HCT116 (cell line): Measurements from ENCODE around the gene BRWD1. TPM values are rescaled to one million over a fixed set of nuclear protein-coding genes. Genes with fewer than 3 reads are reported as not detected.

Experiments used
- ATAC-seq: fragments of 200-7000 bp; cut with Tn5 transposase; 2 replicates; pipeline ENCODE4 v1.9.1; 2020; ENCODE audit warnings: mild to moderate bottlenecking, moderate library complexity
- BruUV-seq: library from RNA; stranded (reverse); fragments of 400-500 nt; replicated peaks from 2 replicates; lab custom pipeline; 2021; lab: Mats Ljungman, UMichigan
- CTCF ChIA-PET: fragments of 300-600 bp; sonication (Branson Sonifier 250); formaldehyde crosslinking; loops from one replicate; lab custom pipeline; 2021; ENCODE audit warnings: antibody characterized with exemption; lab: Charles Lee
- POLR2A ChIA-PET: fragments of 300-600, 350-600 bp; sonication (Branson Sonifier 250); formaldehyde crosslinking; loops from one replicate; lab custom pipeline; 2021; ENCODE audit warnings: antibody characterized with exemption; lab: Charles Lee
- RAD21 ChIA-PET, 2 experiments: fragments of 300-600 bp; sonication (Branson Sonifier 250); formaldehyde crosslinking; loops; one replicate each; lab custom pipeline; 2023; ENCODE audit warnings: low total read pairs in 2 of 2; ENCODE audit not compliant: uncharacterized antibody in 2 of 2, unreplicated experiment in 2 of 2, low non-redundant PET in 1 of 2; lab: Charles Lee
- DNase-seq: peaks from one replicate; pipeline ENCODE4 v3.0.0-alpha.2; 2010; ENCODE audit warnings: low read depth, low spot score
- H2AFZ ChIP-seq: fragments of 200-600 bp; shearing (Covaris generic), sonication (generic); 2 replicates; pipeline ENCODE4 v1.6.1; 2017; ENCODE audit warnings: low read depth, mixed run types, mixed read lengths, antibody characterized with exemption, low read length; ENCODE audit not compliant: poor library complexity, severe bottlenecking
- H3K27ac ChIP-seq: 2 replicates; pipeline ENCODE4 v1.5.1; 2012; ENCODE audit warnings: low read depth, low read length
- H3K27me3 ChIP-seq: fragments of 200-600 bp; sonication (generic); 2 replicates; pipeline ENCODE4 v1.6.1; 2016; ENCODE audit warnings: mixed run types, low read length, mixed read lengths; ENCODE audit not compliant: insufficient read depth
- H3K36me3 ChIP-seq, 2 experiments: fragments of 200-500 bp in 1 of 2; fragments of 200-600 bp in 1 of 2; sonication (Bioruptor generic) in 1 of 2; sonication (generic) in 1 of 2; 2 replicates each; pipeline versions ENCODE4 v1.5.1 to v1.6.1; 2014 to 2016; ENCODE audit warnings: low read length in 2 of 2, inconsistent platforms in 1 of 2, mixed read lengths in 1 of 2, mixed run types in 1 of 2; ENCODE audit not compliant: insufficient read depth in 2 of 2, control insufficient read depth in 1 of 2
- H3K4me1 ChIP-seq, 2 experiments: fragments of 200-600 bp in 1 of 2; sonication (generic) in 1 of 2; 2 replicates each; pipeline versions ENCODE4 v1.5.1 to v1.6.1; 2012 to 2017; ENCODE audit warnings: low read length in 2 of 2, inconsistent platforms in 1 of 2, mild to moderate bottlenecking in 1 of 2, mixed read lengths in 1 of 2, mixed run types in 1 of 2, moderate library complexity in 1 of 2; ENCODE audit not compliant: insufficient read depth in 2 of 2, control insufficient read depth in 1 of 2
- H3K4me2 ChIP-seq: fragments of 200-600 bp; sonication (generic); 2 replicates; pipeline ENCODE4 v1.6.1; 2017; ENCODE audit warnings: mixed run types, low read length, mixed read lengths
- H3K4me3 ChIP-seq, 2 experiments: fragments of 200-600 bp in 1 of 2; sonication (generic) in 1 of 2; replicated peaks in 1 of 2; 2 replicates each; pipeline ENCODE4 v1.5.1; 2011 to 2016; ENCODE audit warnings: low read length in 2 of 2, control low read depth in 1 of 2, low read depth in 1 of 2, mild to moderate bottlenecking in 1 of 2, mixed read lengths in 1 of 2, mixed run types in 1 of 2
- H3K79me2 ChIP-seq: fragments of 200-600 bp; sonication (generic); 2 replicates; pipeline ENCODE4 v1.6.1; 2017; ENCODE audit warnings: mild to moderate bottlenecking, mixed run types, low read length, moderate library complexity, mixed read lengths; ENCODE audit not compliant: insufficient read depth
- H3K9ac ChIP-seq: fragments of 200-600 bp; sonication (generic); 2 replicates; pipeline ENCODE4 v1.6.1; 2016; ENCODE audit warnings: low read length, mixed read lengths
- H3K9me2 ChIP-seq: fragments of 200-600 bp; sonication (generic), shearing (Covaris generic); 2 replicates; pipeline ENCODE4 v1.6.1; 2017; ENCODE audit warnings: mixed run types, mild to moderate bottlenecking, moderate library complexity; ENCODE audit not compliant: insufficient read depth
- H3K9me3 ChIP-seq, 2 experiments: fragments of 200-500 bp in 1 of 2; fragments of 200-600 bp in 1 of 2; sonication (Bioruptor generic) in 1 of 2; sonication (generic) in 1 of 2; 2 replicates each; pipeline ENCODE4 v1.6.1; 2014 to 2017; ENCODE audit warnings: low read length in 2 of 2, mixed read lengths in 2 of 2, inconsistent platforms in 1 of 2, low read depth in 1 of 2, mild to moderate bottlenecking in 1 of 2, mixed run types in 1 of 2, moderate library complexity in 1 of 2; ENCODE audit not compliant: control insufficient read depth in 1 of 2, insufficient read depth in 1 of 2
- H4K20me1 ChIP-seq: fragments of 200-600 bp; sonication (generic), shearing (Covaris generic); 2 replicates; pipeline ENCODE4 v1.6.1; 2017; ENCODE audit warnings: mixed run types, mild to moderate bottlenecking, moderate library complexity; ENCODE audit not compliant: insufficient read depth
- CEBPB ChIP-seq: IDR thresholded peaks from 2 replicates; pipeline ENCODE4 v1.6.1; 2012; ENCODE audit warnings: low read depth
- CTCF ChIP-seq, 3 experiments: fragments of 200-600 bp in 1 of 3; sonication (generic) in 1 of 3; IDR thresholded peaks in 2 of 3; conservative IDR thresholded peaks in 1 of 3; 2 replicates each; pipeline ENCODE4 v1.5.1; 2012 to 2017; ENCODE audit warnings: low read depth in 2 of 3, low read length in 2 of 3, antibody characterized with exemption in 1 of 3, borderline replicate concordance in 1 of 3, control low read depth in 1 of 3, mild to moderate bottlenecking in 1 of 3, mixed read lengths in 1 of 3, mixed run types in 1 of 3, moderate library complexity in 1 of 3; ENCODE audit not compliant: insufficient read depth in 1 of 3
- EGR1 ChIP-seq: IDR thresholded peaks from 2 replicates; pipeline ENCODE4 v1.6.1; 2012; ENCODE audit warnings: low read depth
- ELF1 ChIP-seq: IDR thresholded peaks from 2 replicates; pipeline ENCODE4 v1.6.1; 2012; ENCODE audit warnings: low read depth, borderline replicate concordance
- EZH2 ChIP-seq: fragments of 200-600 bp; sonication (generic); IDR thresholded peaks from 2 replicates; pipeline ENCODE4 v1.6.1; 2017; ENCODE audit warnings: antibody characterized with exemption, mixed run types
- EZH2phosphoT487 ChIP-seq: fragments of 200-600 bp; IDR thresholded peaks from 2 replicates; pipeline ENCODE4 v1.6.1; 2018; ENCODE audit warnings: antibody characterized with exemption, borderline replicate concordance
- FOSL1 ChIP-seq: IDR thresholded peaks from 2 replicates; pipeline ENCODE4 v1.6.1; 2012; ENCODE audit warnings: low read depth
- MAX ChIP-seq: IDR thresholded peaks from 2 replicates; pipeline ENCODE4 v1.6.1; 2012
- POLR2A ChIP-seq: IDR thresholded peaks from 2 replicates; pipeline ENCODE4 v1.7.0; 2011; ENCODE audit warnings: borderline replicate concordance; ENCODE audit not compliant: insufficient read depth, insufficient read length; ENCODE audit errors: extremely low read depth
- POLR2AphosphoS5 ChIP-seq: IDR thresholded peaks from 2 replicates; pipeline ENCODE4 v1.6.1; 2011; ENCODE audit warnings: mild to moderate bottlenecking, low read depth, low read length, moderate library complexity
- RAD21 ChIP-seq: IDR thresholded peaks from 2 replicates; pipeline ENCODE4 v1.6.1; 2012; ENCODE audit warnings: low read depth, mild to moderate bottlenecking
- SIN3A ChIP-seq: IDR thresholded peaks from 2 replicates; pipeline ENCODE4 v1.6.1; 2012; ENCODE audit warnings: low read depth
- SP1 ChIP-seq: IDR thresholded peaks from 2 replicates; pipeline ENCODE4 v1.6.1; 2012; ENCODE audit warnings: low read depth
- SRF ChIP-seq: IDR thresholded peaks from 2 replicates; pipeline ENCODE4 v1.6.1; 2012; ENCODE audit warnings: low read depth
- TCF7L2 ChIP-seq: IDR thresholded peaks from 2 replicates; pipeline ENCODE4 v1.7.0; 2011; ENCODE audit warnings: borderline replicate concordance, inconsistent platforms; ENCODE audit not compliant: insufficient read depth, insufficient read length; ENCODE audit errors: extremely low read depth
- YY1 ChIP-seq: IDR thresholded peaks from 2 replicates; pipeline ENCODE4 v1.6.1; 2011; ENCODE audit warnings: low read length, low read depth, moderate library complexity, mild to moderate bottlenecking; ENCODE audit not compliant: insufficient replicate concordance; ENCODE audit errors: extremely low read depth
- ZBTB33 ChIP-seq: IDR thresholded peaks from 2 replicates; pipeline ENCODE4 v1.6.1; 2011; ENCODE audit warnings: mild to moderate bottlenecking, low read length, moderate library complexity; ENCODE audit not compliant: insufficient replicate concordance; ENCODE audit errors: extremely low read depth
- ZFX ChIP-seq: fragments of 450-650 bp; IDR thresholded peaks from 2 replicates; pipeline ENCODE4 v1.6.1; 2017
- ZNF274 ChIP-seq: fragments of 200-500 bp; sonication (Bioruptor generic); IDR thresholded peaks from 2 replicates; pipeline ENCODE4 v1.6.1; 2014; ENCODE audit warnings: mild to moderate bottlenecking, low read depth, low read length, inconsistent platforms
- intact Hi-C: fragments of 100-400 bp; cut with micrococcal nuclease; formaldehyde crosslinking; loops from 2 replicates; pipeline ENCODE4 v1.10.0; 2022
- total RNA-seq: library from RNA; stranded (reverse); gene quantifications from one replicate; pipeline ENCODE4 v1.2.1, GENCODE V29; 2021; ENCODE audit not compliant: unreplicated experiment
- TF ChIP-seq, protein P1 (sequence below): IDR thresholded peaks from 2 replicates; pipeline ENCODE4 v1.6.1; 2012; ENCODE audit warnings: low read depth

BRWD1 gene
- total RNA-seq, 1 experiment from 2014 or later = 33.1 TPM

DNA sequence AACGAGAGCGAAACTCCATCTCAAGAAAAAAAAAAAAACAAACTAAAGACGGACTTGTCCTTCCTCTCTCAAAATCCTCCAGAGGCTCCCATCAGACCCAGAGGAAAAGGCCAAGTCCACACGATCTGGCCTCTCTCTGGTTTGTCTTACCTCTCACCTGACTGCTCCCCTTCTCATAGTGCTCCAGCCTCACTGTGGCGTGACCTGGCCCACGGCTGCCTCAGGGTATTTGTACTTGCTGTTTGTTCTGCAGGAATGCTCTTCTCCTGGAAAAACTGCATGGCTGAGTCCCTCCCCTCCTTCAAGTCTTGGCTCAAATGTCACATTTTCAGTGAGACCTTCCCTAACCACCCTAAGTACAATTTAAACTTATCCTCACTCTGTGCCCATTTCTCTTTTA, 8.0 kb upstream of the BRWD1 start:
- H3K9ac ChIP-seq = no peak overlapping the region
- H3K4me3 ChIP-seq = no peak overlapping the region
- no TSS peak for BruUV-seq
- H3K79me2 ChIP-seq = no peaks in the 10 kb centered on the region
- no peaks in the 10 kb centered on the region for H3K27me3 ChIP-seq
- DNase-seq = no peak
- intact Hi-C loops = no loop called here
- H3K36me3 ChIP-seq = no peaks in the 10 kb centered on the region
- H3K4me1 ChIP-seq = peaks cover 0 to 18% of the 10 kb centered on the region in 2 experiments; a peak in 2 of 4 replicates
- RAD21 ChIA-PET = no interaction called here
- H3K4me2 ChIP-seq = no peak overlapping the region
- POLR2A ChIA-PET = no interaction called here
- no peaks in the 10 kb centered on the region for H3K9me3 ChIP-seq
- CTCF ChIA-PET = no interaction called here
- no peaks in the 10 kb centered on the region for H4K20me1 ChIP-seq
- no peaks in the 10 kb centered on the region for H3K9me2 ChIP-seq
- TF ChIP-seq TCF7L2 (no peak), CTCF (IDR thresholded peaks at IDR 0.05 in 2 of 3, conservative IDR thresholded peaks at IDR 0.05 in 1 of 3; ENCODE audit: borderline replicate concordance in 1 of 3, insufficient read depth in 1 of 3, low read depth in 2 of 3, low read length in 2 of 3) (no peak), ZNF274 (no peak), SP1 (no peak), CEBPB (no peak), EZH2 (no peak), SIN3A (no peak), POLR2A (no peak), ELF1 (no peak), SRF (no peak), RAD21 (no peak), FOSL1 (no peak), ZBTB33 (no peak), ZFX (no peak), YY1 (no peak), EZH2phosphoT487 (no peak), EGR1 (no peak), MAX (no peak), POLR2AphosphoS5 (no peak)
- TF ChIP-seq, protein P1, sequence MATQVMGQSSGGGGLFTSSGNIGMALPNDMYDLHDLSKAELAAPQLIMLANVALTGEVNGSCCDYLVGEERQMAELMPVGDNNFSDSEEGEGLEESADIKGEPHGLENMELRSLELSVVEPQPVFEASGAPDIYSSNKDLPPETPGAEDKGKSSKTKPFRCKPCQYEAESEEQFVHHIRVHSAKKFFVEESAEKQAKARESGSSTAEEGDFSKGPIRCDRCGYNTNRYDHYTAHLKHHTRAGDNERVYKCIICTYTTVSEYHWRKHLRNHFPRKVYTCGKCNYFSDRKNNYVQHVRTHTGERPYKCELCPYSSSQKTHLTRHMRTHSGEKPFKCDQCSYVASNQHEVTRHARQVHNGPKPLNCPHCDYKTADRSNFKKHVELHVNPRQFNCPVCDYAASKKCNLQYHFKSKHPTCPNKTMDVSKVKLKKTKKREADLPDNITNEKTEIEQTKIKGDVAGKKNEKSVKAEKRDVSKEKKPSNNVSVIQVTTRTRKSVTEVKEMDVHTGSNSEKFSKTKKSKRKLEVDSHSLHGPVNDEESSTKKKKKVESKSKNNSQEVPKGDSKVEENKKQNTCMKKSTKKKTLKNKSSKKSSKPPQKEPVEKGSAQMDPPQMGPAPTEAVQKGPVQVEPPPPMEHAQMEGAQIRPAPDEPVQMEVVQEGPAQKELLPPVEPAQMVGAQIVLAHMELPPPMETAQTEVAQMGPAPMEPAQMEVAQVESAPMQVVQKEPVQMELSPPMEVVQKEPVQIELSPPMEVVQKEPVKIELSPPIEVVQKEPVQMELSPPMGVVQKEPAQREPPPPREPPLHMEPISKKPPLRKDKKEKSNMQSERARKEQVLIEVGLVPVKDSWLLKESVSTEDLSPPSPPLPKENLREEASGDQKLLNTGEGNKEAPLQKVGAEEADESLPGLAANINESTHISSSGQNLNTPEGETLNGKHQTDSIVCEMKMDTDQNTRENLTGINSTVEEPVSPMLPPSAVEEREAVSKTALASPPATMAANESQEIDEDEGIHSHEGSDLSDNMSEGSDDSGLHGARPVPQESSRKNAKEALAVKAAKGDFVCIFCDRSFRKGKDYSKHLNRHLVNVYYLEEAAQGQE = no peak
- no peak overlapping the region for H3K27ac ChIP-seq
- no peak overlapping the region for H2AFZ ChIP-seq
- ATAC-seq = no peak
